Hepatocyte (in vitro differentiated cells): ENCODE measurements around the gene SIGLEC1. TPM values are rescaled to one million over a fixed set of nuclear protein-coding genes. Genes with fewer than 3 reads are reported as not detected.

Experiments
- DNase-seq: peaks from one replicate; pipeline ENCODE4 v3.0.0-alpha.2; 2016; ENCODE audit warnings: low spot score
- H2AFZ ChIP-seq: fragments of 200-600 bp; sonication (generic); 2 replicates; pipeline ENCODE4 v1.6.0; 2016; ENCODE audit warnings: antibody characterized with exemption, mild to moderate bottlenecking
- H3K27ac ChIP-seq: fragments of 200-600 bp; sonication (generic); 2 replicates; pipeline ENCODE4 v1.5.1; 2016; ENCODE audit warnings: mild to moderate bottlenecking
- H3K27me3 ChIP-seq: fragments of 200-600 bp; sonication (generic); 2 replicates; pipeline ENCODE4 v1.6.1; 2016
- H3K36me3 ChIP-seq: fragments of 200-600 bp; sonication (generic); replicated peaks from 2 replicates; pipeline ENCODE4 v1.5.1; 2016; ENCODE audit warnings: low read depth; ENCODE audit not compliant: insufficient read depth
- H3K4me1 ChIP-seq: fragments of 200-600 bp; sonication (generic); 2 replicates; pipeline ENCODE4 v1.5.1; 2016; ENCODE audit warnings: mild to moderate bottlenecking, moderate library complexity; ENCODE audit not compliant: insufficient read depth
- H3K4me2 ChIP-seq: fragments of 200-600 bp; sonication (generic); 2 replicates; pipeline ENCODE4 v1.6.0; 2016
- H3K4me3 ChIP-seq: fragments of 200-600 bp; sonication (generic); 2 replicates; pipeline ENCODE4 v1.5.1; 2016; ENCODE audit warnings: mild to moderate bottlenecking
- H3K79me2 ChIP-seq: fragments of 200-600 bp; sonication (generic); 2 replicates; pipeline ENCODE4 v1.6.0; 2017; ENCODE audit warnings: mild to moderate bottlenecking
- H3K9me2 ChIP-seq: fragments of 200-600 bp; sonication (generic); replicated peaks from 2 replicates; pipeline ENCODE4 v1.6.0; 2017; ENCODE audit warnings: mild to moderate bottlenecking; ENCODE audit not compliant: insufficient read depth
- H3K9me3 ChIP-seq: fragments of 200-600 bp; sonication (generic); 2 replicates; pipeline ENCODE4 v1.5.1; 2016; ENCODE audit warnings: low read depth, mild to moderate bottlenecking
- H4K20me1 ChIP-seq: fragments of 200-600 bp; sonication (generic); 2 replicates; pipeline ENCODE4 v1.6.0; 2016; ENCODE audit warnings: mild to moderate bottlenecking; ENCODE audit not compliant: insufficient read depth, poor library complexity, severe bottlenecking
- EZH2 ChIP-seq: fragments of 200-600 bp; sonication (generic); IDR thresholded peaks from 2 replicates; pipeline ENCODE4 v1.6.1; 2016; ENCODE audit warnings: antibody characterized with exemption, mild to moderate bottlenecking, borderline replicate concordance
- EZH2phosphoT487 ChIP-seq: fragments of 200-600 bp; sonication (generic); IDR thresholded peaks from one replicate; pipeline ENCODE4 v1.6.1; 2018; ENCODE audit warnings: antibody characterized with exemption, mild to moderate bottlenecking, low read depth, moderate library complexity; ENCODE audit not compliant: unreplicated experiment, severe bottlenecking
- WGBS: methylation state at CpG from one replicate; pipeline ENCODE4 v1.1.6; 2016; ENCODE audit warnings: low lambda C conversion rate; ENCODE audit errors: missing lambda C conversion rate; 5-methylcytosine and 5-hydroxymethylcytosine counted together
- polyA plus RNA-seq: library from polyadenylated mRNA; unstranded; fragments of >200 nt; fragmentation: Nextera tagmentation; extraction: Ambion mirVana; gene quantifications from 2 replicates; pipeline ENCODE4 v1.2.1, GENCODE V29; 2016
- total RNA-seq: library from RNA; depleted of rRNA; stranded (reverse); fragments of >200 nt; gene quantifications from 2 replicates; pipeline ENCODE4 v1.2.3, GENCODE V29; 2014
- TF ChIP-seq, protein P1 (sequence below): fragments of 200-600 bp; sonication (generic); IDR thresholded peaks from 2 replicates; pipeline ENCODE4 v1.5.1; 2016; ENCODE audit warnings: antibody characterized with exemption, mild to moderate bottlenecking; ENCODE audit not compliant: poor library complexity

Gene SIGLEC1
- total and polyA plus RNA-seq, 2 experiments from 2014 or later: 0.11 to 0.23 TPM

DNA sequence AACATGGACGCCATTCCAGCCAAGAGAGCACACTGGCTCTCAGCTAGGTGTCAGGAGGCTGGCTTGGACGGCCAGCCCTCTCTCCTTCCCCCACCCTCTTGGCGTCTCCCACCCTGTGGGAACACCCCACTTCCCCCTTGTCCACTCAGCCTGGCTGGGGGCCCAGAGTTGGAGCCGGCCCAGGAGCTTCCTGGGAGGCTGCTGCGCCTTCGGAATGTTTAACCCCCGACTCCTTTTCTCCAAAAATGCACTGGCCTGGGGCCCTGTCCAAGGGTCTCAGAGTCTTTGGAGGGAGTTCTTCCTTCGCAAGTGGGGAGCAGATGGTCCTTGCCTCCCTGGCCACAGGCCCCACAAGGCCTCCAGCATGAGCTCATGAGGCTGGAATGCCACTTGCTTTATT, 34.7 kb downstream of the SIGLEC1 start:
- Histone ChIP-seq H3K4me3 (no peak overlapping the region), H4K20me1 (no peaks in the 10 kb centered on the region), H3K36me3 (no peaks in the 10 kb centered on the region), H3K4me1 (peaks cover 45% of the 10 kb centered on the region), H3K4me2 (peak overlapping the region; percentile 33), H3K27me3 (peaks cover 30% of the 10 kb centered on the region), H3K27ac (peak overlapping the region; percentile 72), H3K9me3 (no peaks in the 10 kb centered on the region), H3K79me2 (no peaks in the 10 kb centered on the region), H3K9me2 (no peaks in the 10 kb centered on the region), H2AFZ (no peak overlapping the region)
- WGBS: 66% methylated on average over 8 of the region's 8 CpGs
- no peak for TF ChIP-seq EZH2phosphoT487
- no peak for TF ChIP-seq EZH2
- TF ChIP-seq, protein P1, sequence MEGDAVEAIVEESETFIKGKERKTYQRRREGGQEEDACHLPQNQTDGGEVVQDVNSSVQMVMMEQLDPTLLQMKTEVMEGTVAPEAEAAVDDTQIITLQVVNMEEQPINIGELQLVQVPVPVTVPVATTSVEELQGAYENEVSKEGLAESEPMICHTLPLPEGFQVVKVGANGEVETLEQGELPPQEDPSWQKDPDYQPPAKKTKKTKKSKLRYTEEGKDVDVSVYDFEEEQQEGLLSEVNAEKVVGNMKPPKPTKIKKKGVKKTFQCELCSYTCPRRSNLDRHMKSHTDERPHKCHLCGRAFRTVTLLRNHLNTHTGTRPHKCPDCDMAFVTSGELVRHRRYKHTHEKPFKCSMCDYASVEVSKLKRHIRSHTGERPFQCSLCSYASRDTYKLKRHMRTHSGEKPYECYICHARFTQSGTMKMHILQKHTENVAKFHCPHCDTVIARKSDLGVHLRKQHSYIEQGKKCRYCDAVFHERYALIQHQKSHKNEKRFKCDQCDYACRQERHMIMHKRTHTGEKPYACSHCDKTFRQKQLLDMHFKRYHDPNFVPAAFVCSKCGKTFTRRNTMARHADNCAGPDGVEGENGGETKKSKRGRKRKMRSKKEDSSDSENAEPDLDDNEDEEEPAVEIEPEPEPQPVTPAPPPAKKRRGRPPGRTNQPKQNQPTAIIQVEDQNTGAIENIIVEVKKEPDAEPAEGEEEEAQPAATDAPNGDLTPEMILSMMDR: no peak
- DNase-seq: no peak

DNA sequence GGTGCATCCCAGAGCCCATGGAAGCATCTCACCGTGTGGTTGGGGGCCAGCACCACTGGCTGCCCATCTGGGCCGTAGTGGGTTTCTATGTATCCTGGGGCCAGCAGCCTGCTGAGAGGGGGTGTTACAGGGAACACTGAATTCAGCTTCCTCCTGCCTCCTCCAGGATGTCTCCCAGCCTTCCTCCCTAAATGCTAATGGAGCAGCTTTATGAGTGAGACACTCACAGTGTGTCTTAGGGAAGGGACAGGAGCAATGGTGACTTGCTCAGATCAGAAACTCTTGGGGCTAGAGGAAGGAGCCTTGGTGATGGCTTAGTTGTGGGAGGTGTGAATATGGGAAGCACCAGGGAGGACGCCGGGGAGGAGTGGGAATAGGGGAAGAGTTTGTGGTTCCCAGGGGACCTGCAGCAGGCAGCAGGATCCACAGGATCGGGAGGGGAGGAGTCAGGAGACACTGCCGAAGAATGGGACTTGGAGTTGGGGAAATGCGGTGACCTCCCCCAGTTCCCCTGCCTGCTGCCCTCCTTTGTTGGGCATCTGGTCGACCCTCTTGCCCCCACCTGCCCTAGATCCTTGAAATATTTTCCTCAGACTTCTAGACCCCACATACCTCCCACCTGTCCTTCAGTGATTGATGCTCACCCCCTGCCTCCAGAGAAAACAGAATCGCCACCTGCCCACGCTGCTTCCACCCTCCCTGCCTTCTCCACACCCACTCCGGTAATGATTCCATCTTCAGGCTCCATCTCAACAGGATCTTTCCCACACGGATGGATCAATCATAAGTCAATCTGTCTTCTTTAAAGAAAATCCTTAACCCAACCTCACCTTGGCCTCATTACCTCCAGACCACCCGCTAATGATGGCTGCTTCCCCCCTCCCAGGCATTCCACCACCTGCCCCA, 37.2 kb downstream of the SIGLEC1 start:
- H2AFZ ChIP-seq: no peak overlapping the region
- TF ChIP-seq EZH2 (no peak), EZH2phosphoT487 (no peak)
- TF ChIP-seq, protein P1: no peak
- no peaks in the 10 kb centered on the region for H3K36me3 ChIP-seq
- no peaks in the 10 kb centered on the region for H3K79me2 ChIP-seq
- no peak for DNase-seq
- no peak overlapping the region for H3K27ac ChIP-seq
- no peak overlapping the region for H3K4me3 ChIP-seq
- WGBS: 76% methylated on average over 13 of the region's 13 CpGs
- H3K9me2 ChIP-seq: no peaks in the 10 kb centered on the region
- peaks cover 27% of the 10 kb centered on the region for H3K4me1 ChIP-seq
- no peak overlapping the region for H3K4me2 ChIP-seq
- no peaks in the 10 kb centered on the region for H3K9me3 ChIP-seq
- H3K27me3 ChIP-seq: peaks cover 19% of the 10 kb centered on the region
- H4K20me1 ChIP-seq: no peaks in the 10 kb centered on the region

DNA sequence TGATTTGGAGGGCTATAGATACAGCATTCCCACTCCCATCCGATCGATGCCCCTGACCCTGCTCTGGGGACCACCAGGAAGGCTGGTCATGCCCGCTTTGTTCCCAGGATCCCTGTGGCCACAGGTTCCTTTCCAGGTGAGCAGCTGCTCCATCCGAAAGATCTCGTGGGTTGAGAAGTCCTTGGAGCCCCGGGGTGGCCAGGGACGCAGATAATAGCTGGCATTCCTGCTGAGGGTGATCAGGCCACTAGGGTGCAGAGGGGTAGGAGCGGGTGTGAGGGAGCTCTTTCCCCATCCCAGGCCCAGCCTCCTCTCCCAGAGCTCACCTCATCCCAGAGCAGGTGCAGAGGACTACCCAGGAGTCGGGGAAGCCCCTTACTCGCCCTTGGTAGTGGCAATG, 38.0 kb downstream of the SIGLEC1 start:
- H3K4me2 ChIP-seq: no peak overlapping the region
- peaks cover 19% of the 10 kb centered on the region for H3K27me3 ChIP-seq
- TF ChIP-seq, protein P1: no peak
- TF ChIP-seq EZH2phosphoT487 (no peak), EZH2 (no peak)
- H3K4me3 ChIP-seq: no peak overlapping the region
- WGBS: 82% methylated on average over 10 of the region's 10 CpGs
- no peaks in the 10 kb centered on the region for H4K20me1 ChIP-seq
- no peak for DNase-seq
- H3K36me3 ChIP-seq: no peaks in the 10 kb centered on the region
- no peaks in the 10 kb centered on the region for H3K9me2 ChIP-seq
- H2AFZ ChIP-seq: no peak overlapping the region
- no peaks in the 10 kb centered on the region for H3K9me3 ChIP-seq
- no peak overlapping the region for H3K27ac ChIP-seq
- no peaks in the 10 kb centered on the region for H3K79me2 ChIP-seq
- H3K4me1 ChIP-seq: peaks cover 21% of the 10 kb centered on the region
